GM15510 (cell line): ENCODE measurements around the gene SLC12A8.

ENCODE experiments used
- POLR2A ChIP-seq: IDR thresholded peaks from 3 replicates; pipeline ENCODE4 v1.6.1; 2011; ENCODE audit warnings: borderline replicate concordance; ENCODE audit not compliant: insufficient read length; ENCODE audit errors: extremely low read depth

SLC12A8 gene

GRCh38 chr3:125157183-125157582, 55.4 kb downstream of the SLC12A8 start:
- TF ChIP-seq POLR2A = no peak

GRCh38 chr3:125156456-125156855, 56.1 kb downstream of the SLC12A8 start:
- TF ChIP-seq POLR2A = no peak

GRCh38 chr3:125154800-125155269, 57.7 kb downstream of the SLC12A8 start:
- TF ChIP-seq POLR2A = no peak

GRCh38 chr3:125154110-125154509, 58.4 kb downstream of the SLC12A8 start:
- TF ChIP-seq POLR2A = no peak

- no peak for TF ChIP-seq POLR2A
These were observed 59.6 kb downstream of the SLC12A8 start for GRCh38 chr3:125152951-125153350.

- TF ChIP-seq POLR2A = no peak
These were observed 60.6 kb downstream of the SLC12A8 start for GRCh38 chr3:125151916-125152315.

- no peak for TF ChIP-seq POLR2A
These were observed 61.1 kb downstream of the SLC12A8 start for GRCh38 chr3:125151442-125151817.

GRCh38 chr3:125150525-125151441, 61.8 kb downstream of the SLC12A8 start:
- TF ChIP-seq POLR2A = no peak

GRCh38 chr3:125149462-125149861, 63.1 kb downstream of the SLC12A8 start:
- TF ChIP-seq POLR2A = no peak

GRCh38 chr3:125148836-125149235, 63.7 kb downstream of the SLC12A8 start:
- TF ChIP-seq POLR2A = no peak

GRCh38 chr3:125148016-125148812, 64.3 kb downstream of the SLC12A8 start:
- no peak for TF ChIP-seq POLR2A

- TF ChIP-seq POLR2A = no peak
These were observed 65.1 kb downstream of the SLC12A8 start for GRCh38 chr3:125147491-125147820.

- TF ChIP-seq POLR2A = no peak
These were observed 65.7 kb downstream of the SLC12A8 start for GRCh38 chr3:125146626-125147490.

- TF ChIP-seq POLR2A = no peak
These were observed 66.6 kb downstream of the SLC12A8 start for GRCh38 chr3:125145751-125146475.
